Measurements from ENCODE around the gene AGAP1.

AGAP1 gene

GRCh38 chr2:235781775-235782174 is 287.9 kb downstream of the AGAP1 start:
- no peak for ATAC-seq

GRCh38 chr2:235784788-235785187 is 290.9 kb downstream of the AGAP1 start:
- ATAC-seq: no peak

- no peak for ATAC-seq
Measured at GRCh38 chr2:235789552-235789951, 295.7 kb downstream of the AGAP1 start.

- no peak for ATAC-seq
Measured at GRCh38 chr2:235793163-235793752, 299.4 kb downstream of the AGAP1 start.

GRCh38 chr2:235799281-235799680 is 305.4 kb downstream of the AGAP1 start:
- no peak for ATAC-seq

GRCh38 chr2:235802542-235802941 is 308.7 kb downstream of the AGAP1 start:
- no peak for ATAC-seq

- no peak for ATAC-seq
Measured at GRCh38 chr2:235803028-235803427, 309.2 kb downstream of the AGAP1 start.

- ATAC-seq: no peak
Measured at GRCh38 chr2:235804676-235805075, 310.8 kb downstream of the AGAP1 start.

GRCh38 chr2:235806986-235807750 is 313.3 kb downstream of the AGAP1 start:
- no peak for ATAC-seq

- ATAC-seq: no peak
Measured at GRCh38 chr2:235808366-235808765, 314.5 kb downstream of the AGAP1 start.

- no peak for ATAC-seq
Measured at GRCh38 chr2:235810252-235810651, 316.4 kb downstream of the AGAP1 start.

- no peak for ATAC-seq
Measured at GRCh38 chr2:235810846-235811245, 317.0 kb downstream of the AGAP1 start.

GRCh38 chr2:235811446-235812184 is 317.8 kb downstream of the AGAP1 start:
- no peak for ATAC-seq

GRCh38 chr2:235812185-235812665 is 318.4 kb downstream of the AGAP1 start:
- no peak for ATAC-seq

GRCh38 chr2:235813398-235813797 is 319.6 kb downstream of the AGAP1 start:
- no peak for ATAC-seq

- no peak for ATAC-seq
Measured at GRCh38 chr2:235820571-235820970, 326.7 kb downstream of the AGAP1 start.

GRCh38 chr2:235824331-235824730 is 330.5 kb downstream of the AGAP1 start:
- no peak for ATAC-seq

GRCh38 chr2:235825946-235826345 is 332.1 kb downstream of the AGAP1 start:
- ATAC-seq: no peak

GRCh38 chr2:235826826-235827225 is 333.0 kb downstream of the AGAP1 start:
- ATAC-seq: no peak

GRCh38 chr2:235827585-235827992 is 333.7 kb downstream of the AGAP1 start:
- no peak for ATAC-seq

- ATAC-seq: no peak
Measured at GRCh38 chr2:235829726-235830125, 335.9 kb downstream of the AGAP1 start.

GRCh38 chr2:235831755-235832154 is 337.9 kb downstream of the AGAP1 start:
- no peak for ATAC-seq

- ATAC-seq: no peak
Measured at GRCh38 chr2:235832941-235833340, 339.1 kb downstream of the AGAP1 start.

All from activated CD4-positive, CD25-positive, alpha-beta regulatory T cell treated with anti-CD3 and anti-CD28 coated beads, Interleukin-2, amount 50 U/mL, for 24 hours (primary cell).